CMK (cell line): Measurements from ENCODE around the gene SULT2B1.
"Not testable (repeated sequence)": the region's sequence is repeated elsewhere in the genome, so short reads cannot be mapped to it uniquely, and the experiment has no call there.

ENCODE experiments used
- DNase-seq: peaks from one replicate; pipeline ENCODE4 v3.0.0-alpha.2; 2010; ENCODE audit warnings: low read depth

The SULT2B1 gene

DNA sequence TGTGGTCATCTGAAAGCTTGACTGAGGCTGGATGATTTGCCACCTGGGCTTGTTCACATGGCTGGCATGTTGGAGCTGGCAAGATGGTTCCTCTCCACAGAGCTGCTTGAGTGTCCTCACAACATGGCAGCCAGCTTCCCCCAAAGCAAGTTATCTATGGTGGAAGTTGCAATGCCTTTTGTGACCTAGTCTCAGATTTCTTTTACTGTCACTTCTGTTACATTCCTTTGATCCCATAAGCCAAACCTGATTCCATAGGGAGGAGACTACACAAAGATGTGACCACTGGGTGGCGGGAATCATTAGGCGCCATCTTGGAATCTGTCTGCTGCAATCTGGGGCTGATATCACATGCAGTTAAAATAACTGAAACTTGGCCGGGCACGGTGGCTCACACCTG, 22.8 kb upstream of the SULT2B1 start:
- DNase-seq: no peak

DNA sequence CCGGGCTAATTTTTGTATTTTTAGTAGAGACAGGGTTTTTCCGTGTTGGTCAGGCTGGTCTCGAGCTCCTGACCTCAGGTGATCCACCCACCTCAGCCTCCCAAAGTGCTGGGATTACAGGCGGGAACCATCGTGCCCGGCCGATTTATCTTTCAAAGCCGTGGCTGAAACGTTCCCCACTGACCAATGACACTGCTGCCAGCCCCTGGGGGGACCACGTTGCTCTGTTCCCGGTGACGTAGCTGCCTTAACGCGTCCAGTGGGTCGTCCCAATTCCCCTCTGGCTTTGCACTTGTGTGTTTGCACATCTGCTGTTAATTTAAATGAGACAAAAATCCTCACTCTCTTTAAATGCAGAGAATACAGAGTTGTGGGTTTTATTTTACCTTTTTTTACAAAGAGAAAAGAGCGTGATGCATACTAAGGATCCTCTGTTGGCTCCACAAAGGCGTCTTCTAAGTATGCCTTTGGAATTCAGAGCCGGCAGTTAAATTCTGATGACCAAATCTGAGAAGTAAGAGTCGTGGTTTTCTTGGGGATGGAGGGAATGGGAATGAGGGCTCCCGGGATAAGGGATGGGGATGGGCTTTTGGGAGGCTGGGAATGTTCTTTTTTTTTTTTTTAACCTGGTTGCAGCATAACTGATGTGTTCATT, 21.8 kb upstream of the SULT2B1 start:
- no peak for DNase-seq

DNA sequence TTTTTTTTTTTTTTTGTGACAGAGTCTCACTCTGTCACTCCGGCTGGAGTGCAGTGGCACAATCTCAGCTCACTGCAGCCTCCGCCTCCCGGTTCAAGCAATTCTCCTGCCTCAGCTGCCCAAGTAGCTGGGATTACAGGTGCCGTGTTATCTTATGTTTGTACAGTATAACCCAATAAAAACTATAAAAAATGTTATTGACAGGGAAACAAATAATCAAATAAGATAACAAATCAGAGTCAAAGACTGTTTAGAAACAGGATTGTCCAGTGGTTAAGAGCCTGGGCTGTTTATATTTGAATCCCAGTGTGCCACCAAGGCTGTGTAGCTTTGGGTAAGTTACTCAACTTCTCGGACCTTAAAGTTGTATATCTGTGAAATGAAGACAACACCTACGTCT, 21.2 kb upstream of the SULT2B1 start:
- no peak for DNase-seq

DNA sequence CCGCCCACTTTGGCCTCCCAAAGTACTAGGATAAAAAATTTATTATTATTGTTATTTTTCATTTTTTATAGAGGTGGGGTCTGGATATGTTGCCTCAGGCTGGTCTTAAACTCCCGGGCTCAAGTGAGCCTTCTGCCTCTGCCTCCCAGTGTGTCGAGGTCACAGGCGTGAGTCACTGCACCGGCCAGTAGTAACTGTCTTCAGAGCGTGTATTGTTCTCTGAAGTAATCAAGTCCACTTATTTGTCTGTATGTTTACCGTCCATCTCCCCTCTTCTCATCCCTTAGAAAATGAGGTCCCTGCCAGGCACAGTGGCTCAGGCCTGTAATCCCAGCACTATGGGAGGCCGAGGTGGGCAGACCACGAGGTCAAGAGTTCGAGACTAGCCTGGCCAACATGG, 18.2 kb upstream of the SULT2B1 start:
- no peak for DNase-seq

DNA sequence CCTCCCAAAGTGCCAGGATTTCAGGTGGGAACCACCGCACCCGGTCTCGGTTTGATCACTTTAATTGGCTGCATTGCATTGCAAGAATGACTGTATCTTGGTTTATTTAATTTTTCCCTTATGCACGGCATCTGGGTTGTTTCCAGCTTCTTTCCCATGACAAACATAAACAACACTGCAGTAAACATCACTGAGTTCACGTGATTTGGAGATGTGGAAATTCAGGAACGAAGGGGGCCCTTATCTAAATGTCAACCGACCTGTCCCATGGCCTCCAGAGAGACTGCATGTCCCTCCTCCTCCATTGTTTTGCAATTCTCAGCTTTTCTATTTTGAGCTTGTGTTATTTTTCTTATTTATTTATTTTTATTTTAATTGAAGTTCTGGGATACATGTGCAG, 14.4 kb upstream of the SULT2B1 start:
- no peak for DNase-seq

DNA sequence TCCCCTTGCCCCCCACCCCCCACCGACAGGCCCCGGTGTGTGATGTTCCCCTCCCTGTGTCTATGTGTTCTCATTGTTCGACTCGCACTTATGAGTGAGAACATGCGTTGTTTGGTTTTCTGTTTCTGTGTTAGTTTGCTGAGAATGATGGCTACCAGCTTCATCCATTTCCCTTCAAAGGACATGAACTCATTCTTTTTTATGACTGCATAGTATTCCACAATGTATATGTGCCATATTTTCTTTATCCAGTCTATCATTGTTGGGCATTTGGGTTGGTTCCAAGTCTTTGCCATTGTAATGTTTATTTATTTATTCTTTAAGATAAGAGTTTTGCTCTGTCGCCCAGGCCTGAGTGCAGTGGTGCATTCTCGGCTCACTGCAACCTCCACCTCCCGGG, 13.9 kb upstream of the SULT2B1 start:
- not testable (repeated sequence) for DNase-seq

DNA sequence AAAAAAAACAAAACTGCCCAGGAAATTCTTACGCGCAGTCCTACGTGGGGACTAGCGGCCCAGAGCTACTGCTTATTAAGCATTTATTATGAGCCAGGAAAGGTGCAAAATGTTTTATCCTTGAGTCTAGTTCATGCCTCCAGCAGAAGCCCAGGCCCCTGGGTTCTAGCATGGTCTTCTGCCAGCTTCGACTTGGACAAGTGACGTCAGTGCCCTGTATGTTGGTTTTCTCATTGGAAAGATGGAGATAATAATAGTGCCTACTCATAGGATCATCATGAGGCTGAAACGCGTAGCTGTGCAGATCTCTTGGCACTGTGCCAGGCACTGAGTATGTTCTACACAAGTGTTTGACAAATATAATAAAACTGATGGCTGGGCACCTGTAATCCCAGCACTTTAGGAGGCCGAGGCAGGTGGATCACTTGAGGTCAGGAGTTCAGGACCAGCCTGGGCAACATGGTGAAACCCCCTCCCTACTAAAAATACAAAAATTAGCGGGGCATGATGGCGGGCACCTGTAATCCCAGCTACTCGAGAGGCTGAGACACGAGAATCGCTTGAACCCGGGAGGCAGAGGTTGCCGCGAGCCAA, 12.4 kb upstream of the SULT2B1 start:
- no peak for DNase-seq

DNA sequence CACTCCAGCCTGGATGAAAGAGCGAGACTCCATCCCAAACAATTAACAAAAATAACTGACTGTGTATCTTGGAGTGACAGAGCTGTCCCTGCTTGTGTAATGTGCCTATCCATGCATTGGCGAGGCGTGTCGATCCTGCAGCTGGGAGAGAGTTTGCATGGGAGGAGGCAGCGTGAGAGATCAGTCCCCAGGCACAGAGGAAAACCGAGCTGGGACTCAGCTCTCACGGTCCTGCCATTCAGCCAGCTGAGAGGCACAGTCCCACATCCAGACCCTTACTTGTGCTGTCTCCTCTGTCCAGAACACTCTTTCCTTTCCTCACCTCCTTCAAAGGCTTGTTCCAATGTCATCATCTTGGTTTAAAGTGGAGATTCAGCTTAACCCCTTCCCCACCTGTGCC, 11.9 kb upstream of the SULT2B1 start:
- no peak for DNase-seq

DNA sequence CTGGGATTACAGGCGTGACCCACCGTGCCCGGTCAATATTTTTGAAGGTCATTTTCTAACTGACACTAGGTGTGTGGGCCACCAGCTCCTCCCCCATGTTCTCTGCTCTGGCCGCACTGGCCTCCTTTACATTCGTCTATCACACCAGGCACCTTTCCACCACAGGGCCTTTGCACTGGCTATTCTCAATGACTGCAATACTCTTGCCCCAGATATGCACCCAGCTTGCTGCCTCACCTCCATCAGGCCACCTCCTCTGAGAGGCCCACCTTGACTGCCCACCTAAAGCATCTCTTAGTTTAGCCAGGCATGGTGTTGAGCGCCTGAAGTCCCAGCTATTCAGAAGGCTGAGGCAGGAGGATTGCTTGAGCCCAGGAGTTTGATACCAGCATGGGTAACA, 10.2 kb upstream of the SULT2B1 start:
- DNase-seq: no peak

DNA sequence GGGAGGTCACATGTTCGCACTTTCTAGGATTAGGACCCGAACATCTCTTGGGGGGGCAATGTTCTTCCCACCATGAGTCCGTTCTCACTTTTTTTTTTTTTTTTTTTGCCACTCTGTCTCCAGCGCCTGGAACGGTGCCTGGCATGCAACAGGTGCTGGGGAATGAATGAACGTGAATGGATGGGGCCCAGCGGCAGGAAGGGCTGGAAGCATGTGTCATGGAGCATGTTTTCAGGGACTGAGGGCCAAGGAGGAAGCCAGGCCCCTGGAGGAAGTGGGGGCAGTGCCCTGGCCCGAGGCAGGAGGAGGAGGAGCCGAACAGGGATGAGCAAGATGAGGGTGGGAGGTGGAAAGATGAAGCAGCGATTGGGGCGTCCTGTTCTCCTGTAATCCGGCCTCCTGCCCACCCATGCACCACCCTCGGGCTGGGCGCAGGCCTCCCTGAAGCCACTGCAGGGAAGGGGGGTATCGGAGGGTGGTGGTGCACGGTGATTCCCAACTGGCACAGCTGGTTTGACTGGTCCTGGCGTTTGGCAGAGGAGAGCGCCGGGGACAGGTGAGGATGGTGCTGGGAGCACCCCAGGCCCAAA, 8.8 kb upstream of the SULT2B1 start:
- peak; percentile 44 for DNase-seq

DNA sequence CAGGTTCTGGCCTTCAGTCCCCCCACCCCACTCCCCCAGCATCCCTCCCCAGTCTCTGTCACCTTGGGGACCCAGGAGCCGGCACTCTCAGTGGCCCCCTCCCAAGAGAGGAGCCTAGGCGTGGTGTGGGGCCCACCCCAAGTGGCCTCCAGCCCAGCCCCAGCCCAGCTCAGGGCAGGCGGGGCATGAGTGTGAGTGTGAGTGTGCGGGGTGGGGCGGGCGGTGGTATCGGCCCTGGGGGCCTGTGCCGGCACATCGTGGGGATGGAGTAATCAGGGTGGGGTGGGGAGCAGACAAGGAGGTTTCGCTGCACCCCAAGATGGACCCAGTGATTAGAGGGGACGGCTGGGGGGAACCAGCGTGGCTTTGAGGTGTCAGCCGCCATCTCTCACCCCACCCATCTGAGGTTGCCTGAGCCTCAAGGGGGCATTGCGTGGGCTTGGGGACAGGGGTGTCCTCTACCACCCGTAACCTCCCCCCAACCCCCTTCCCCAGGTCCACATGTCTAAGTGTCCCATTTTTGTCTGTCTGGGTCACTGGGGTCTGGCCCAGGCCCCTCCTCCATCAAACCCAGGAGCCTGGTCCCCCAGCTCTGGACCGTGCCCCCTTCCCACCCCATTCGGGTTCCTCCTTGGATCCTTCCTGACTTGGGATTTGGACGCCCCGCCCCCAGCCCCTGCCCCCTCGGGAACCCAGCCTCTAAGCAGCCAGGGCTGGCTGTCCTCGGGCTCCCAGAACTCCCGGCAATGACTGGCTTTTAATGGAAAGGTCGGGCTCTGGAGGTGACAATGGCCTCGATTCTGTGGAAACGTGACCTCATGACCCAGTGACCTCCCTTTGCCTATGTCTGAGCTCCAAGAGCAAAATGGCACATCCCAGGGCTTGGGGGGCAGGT, 6.9 kb upstream of the SULT2B1 start:
- DNase-seq: no peak

DNA sequence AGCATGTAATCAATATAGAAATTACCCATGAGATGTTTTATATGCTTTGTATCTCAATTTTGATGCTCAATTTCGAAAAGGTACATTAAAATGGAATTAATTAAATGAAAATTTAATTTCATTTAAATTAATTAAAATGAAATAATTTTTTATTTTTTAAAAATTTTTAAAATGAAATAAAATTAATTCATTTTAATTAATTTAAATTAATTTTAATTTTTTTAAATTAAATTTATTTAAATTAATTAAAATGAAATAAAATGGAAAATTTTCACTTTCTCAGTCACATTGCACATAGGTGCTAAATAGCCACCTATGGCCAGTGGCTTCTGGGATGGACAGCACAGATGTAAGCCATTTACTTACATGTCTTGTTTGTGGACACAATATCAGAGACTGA, 4.2 kb upstream of the SULT2B1 start:
- DNase-seq: no peak

DNA sequence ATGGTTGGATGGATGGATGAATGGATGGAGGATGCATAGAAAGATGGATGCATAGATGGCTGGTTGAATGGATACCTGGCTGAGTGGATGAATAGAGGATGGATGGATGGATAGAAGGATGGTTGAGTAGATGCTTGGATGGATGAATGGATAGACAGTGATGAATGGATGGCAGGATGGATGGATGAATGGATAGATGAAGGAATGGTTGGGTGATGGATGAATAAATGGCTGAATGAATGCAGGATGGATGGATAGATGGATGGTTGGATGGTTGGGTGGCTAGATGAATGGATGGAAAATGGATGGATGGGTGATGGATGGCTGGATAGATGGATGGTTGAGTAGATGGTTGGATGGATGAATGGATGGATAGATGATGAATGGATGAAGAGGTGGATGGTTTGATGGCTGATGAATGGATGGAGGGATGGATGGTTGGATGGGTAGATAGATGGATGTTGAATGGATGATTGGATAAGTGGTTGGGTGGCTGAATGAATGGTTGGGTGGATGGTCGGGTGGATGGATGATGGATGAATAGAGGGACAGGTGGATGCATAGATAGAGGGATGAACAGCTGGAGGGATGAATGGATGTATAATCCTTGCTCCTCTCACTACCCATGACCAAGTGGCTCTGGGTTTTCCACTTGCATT, 3.6 kb upstream of the SULT2B1 start:
- DNase-seq: no peak

DNA sequence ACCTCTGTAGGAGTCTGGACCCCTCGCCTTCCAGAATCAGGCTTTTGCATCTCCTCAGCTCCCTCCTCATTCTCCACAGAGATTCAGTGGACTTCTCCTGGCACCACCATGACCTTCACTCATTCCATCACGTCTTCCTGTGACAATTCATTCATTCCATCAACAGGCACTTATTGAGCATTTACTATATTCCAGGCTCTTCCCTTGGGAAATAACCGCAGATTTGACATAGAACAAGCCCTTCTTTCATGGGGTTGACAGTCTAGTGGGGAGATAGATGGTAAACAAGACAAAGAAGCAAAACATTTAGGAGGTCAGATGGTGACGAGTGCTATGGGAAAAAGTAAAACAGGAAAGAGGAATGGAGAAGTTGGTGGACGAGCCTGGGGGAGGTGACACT, 2.6 kb upstream of the SULT2B1 start:
- DNase-seq: no peak

DNA sequence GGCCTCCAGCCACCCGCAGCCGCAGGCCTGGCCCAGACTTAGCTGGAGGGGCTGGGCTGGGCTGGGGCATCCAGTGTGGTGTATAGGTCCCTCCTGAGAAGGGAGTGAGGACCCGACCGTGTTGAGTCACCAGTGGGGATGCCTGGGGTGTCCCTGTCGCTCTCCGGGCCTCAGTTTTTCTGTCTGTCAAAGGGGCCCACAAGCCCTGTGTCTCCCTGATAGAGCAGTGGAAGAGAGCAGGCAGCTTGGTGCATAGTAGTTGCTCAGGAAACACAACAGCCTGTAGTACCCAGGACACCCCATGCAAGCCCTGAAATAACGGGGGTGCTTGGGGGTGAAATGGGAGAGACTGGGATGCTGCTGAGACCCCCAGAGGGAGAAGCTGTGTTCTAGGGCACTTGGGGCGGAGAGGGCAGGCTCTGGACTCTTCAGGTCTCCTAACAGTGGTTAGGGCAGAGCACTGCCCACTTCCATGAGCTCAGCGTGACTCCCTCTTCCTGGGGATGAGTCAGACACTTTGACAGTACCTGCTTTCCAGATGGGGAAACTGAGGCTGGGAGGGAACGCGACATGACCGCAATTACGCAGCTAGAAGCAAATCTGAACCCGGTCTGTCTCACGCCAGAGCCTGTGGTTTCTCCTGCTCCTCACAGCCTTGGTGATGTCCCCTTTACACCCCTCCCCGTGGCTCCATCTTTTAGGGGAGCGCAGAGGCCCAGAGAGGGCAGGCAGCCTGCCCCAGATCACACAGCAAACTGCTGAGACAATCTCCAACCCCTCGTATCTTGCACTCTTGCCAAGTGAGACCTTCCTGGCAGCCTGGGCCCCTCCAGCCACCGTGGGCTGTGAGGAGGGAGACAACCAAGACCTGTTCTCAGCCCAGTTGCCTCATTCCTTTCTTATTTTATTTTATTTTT, 692 bp downstream of the SULT2B1 start:
- no peak for DNase-seq

DNA sequence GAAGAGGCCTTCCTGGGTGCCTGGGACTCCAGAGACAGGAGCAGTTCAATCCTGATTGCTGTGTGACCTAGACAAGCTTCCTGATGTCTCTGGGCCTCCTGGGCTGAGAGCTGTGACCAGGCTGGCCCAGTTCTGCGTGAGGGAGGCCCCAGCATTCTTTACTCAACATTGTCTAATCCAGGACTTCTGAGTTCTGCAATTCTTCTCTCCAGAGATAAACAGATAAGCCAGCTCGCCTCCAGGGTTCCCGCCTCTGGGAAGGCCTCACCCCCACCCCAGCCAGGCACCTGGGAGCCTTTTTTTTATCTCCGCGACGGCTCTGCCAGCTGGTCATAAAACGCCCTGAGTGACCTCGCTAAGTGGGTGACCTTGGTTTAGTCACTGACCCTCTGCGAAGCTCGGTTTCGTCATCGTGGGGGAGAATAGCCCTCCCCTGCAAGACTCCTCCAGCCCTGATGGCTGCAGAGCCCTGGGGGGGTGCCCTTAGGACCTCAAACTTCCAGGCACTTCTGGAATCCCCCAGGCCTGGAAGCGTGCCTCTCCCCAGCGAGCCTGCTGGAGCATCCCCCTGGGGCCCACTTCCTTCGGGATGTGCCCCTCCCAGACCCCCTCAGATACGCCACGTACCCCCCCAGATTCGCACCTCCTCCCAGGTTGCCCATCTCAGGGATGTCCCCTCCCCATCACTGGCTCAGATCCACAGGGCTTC, 1.9 kb downstream of the SULT2B1 start:
- DNase-seq: no peak

DNA sequence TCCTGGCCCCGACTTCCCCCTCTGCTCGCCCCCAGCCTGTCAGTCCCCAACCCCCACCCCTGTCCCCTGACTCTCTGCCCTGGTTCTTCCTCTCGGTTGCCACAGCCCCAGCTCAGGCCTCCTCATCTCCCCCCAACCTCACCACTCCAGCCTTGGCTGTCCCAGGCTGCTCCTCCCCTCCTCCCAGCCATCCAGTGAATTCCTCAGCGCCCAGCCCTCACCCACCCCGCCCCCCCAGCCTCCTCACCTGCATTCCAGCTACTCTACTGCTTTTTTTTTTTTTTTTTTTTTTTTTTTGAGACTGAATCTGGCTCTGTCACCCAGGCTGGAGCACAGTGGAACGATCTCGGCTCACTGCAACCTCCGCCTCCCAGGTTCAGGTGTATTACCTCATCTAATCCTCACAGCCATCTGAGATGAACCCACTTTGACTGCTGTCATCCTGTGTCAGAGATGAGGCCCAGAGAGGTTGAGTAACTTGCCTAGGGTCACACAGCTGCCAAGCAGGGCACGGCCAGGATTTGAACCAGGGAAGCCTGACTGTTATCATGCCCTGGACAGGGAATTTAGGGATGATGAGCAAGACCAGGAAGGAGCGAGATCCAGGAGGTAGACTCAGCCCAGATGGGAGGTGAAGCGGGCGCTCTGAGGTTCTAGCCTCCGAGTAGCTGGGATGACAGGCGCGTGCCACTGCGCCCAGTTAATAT, 2.6 kb downstream of the SULT2B1 start:
- DNase-seq: no peak

DNA sequence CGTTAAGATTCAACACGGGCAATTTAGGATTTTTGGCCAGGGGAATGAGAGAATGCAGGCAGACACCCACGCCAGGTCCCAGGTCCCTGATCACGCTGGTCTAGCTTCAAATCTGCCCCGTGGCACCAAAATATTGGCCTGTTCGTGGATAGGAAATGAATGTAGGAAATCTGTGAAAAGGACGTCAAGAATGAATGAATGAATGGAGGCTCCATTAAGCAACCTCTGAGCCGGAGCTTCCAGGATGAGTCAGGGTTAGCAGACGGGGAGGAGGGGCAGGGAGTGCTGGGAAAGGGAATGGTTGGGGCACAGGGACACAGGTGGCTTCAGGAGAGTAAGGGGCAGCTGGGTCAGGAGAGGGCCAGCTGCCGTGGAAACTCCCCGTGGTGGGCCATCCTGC, 4.2 kb downstream of the SULT2B1 start:
- DNase-seq: no peak

DNA sequence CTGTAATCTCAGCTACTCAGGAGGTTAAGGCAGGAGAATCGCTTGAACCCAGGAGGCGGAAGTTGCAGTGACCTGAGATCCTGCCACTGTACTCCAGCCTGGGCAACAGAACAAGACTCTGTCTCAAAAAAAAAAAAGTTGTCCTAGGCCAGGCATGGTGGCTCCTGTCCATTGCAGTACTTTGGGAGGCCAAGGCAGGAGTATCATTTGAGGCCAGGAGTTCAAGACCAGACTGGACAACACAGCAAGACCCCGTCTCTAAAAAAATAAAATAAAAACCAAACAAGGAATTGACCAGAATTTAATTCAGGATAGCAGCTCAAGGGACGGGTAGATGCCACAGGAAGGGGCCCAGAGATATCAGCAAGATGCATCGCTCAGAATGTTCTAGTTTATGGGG, 4.9 kb downstream of the SULT2B1 start:
- no peak for DNase-seq
